Fibroblast of skin of right biceps (primary cell): Measurements from ENCODE around the gene TLN1.

ENCODE experiments used
- DNase-seq: peaks from one replicate; pipeline ENCODE4 v3.0.0-alpha.2; 2013

The TLN1 gene

GRCh38 chr9:35660966-35661415 lies 71.0 kb downstream of the TLN1 start:
- DNase-seq: peak; percentile 53

- peak; percentile 54 for DNase-seq
Observed at GRCh38 chr9:35659340-35659739, 72.7 kb downstream of the TLN1 start.

- peak; percentile 53 for DNase-seq
Observed at GRCh38 chr9:35658968-35659220, 73.1 kb downstream of the TLN1 start.

GRCh38 chr9:35658137-35658967 lies 73.6 kb downstream of the TLN1 start, which contains the start of gene CCDC107:
TSS of gene CCDC107 (plus strand) at chr9:35658292. CDS start at chr9:35658380, 88 bp downstream.
- peak; percentile 83 for DNase-seq

GRCh38 chr9:35657546-35658136 lies 74.4 kb downstream of the TLN1 start, which contains the start of gene RMRP:
TSS of gene RMRP (minus strand) at chr9:35658019.
- DNase-seq: peak; percentile 100

- DNase-seq: no peak
Observed at GRCh38 chr9:35656831-35657545, 75.0 kb downstream of the TLN1 start.

- no peak for DNase-seq
Observed at GRCh38 chr9:35656348-35656747, 75.6 kb downstream of the TLN1 start.

GRCh38 chr9:35653611-35654010 lies 78.4 kb downstream of the TLN1 start:
- no peak for DNase-seq

GRCh38 chr9:35652829-35653209 lies 79.2 kb downstream of the TLN1 start:
- DNase-seq: no peak

- DNase-seq: peak; percentile 37
Observed at GRCh38 chr9:35651956-35652828, 79.8 kb downstream of the TLN1 start.

GRCh38 chr9:35650341-35651158 lies 81.4 kb downstream of the TLN1 start, which contains the start of gene SIT1:
TSS of gene SIT1 (minus strand) at chr9:35650931. CDS start at chr9:35650853, 78 bp downstream.
- no peak for DNase-seq

GRCh38 chr9:35649431-35650340 lies 82.3 kb downstream of the TLN1 start:
- no peak for DNase-seq
